AG04450 (cell line): ENCODE measurements around the gene NPTX2. TPM values are rescaled to one million over a fixed set of nuclear protein-coding genes. Genes with fewer than 3 reads are reported as not detected.
"Not testable (repeated sequence)": the region's sequence is repeated elsewhere in the genome, so short reads cannot be mapped to it uniquely, and the experiment has no call there.

Experiments used
- CTCF ChIA-PET: fragments of 300-600, 350-600 bp; formaldehyde crosslinking; extraction: SDS; loops from one replicate; lab custom pipeline; 2022; ENCODE audit warnings: antibody characterized with exemption, inconsistent platforms; lab: Charles Lee
- POLR2A ChIA-PET: fragments of 350-600 bp; formaldehyde crosslinking; extraction: SDS; loops from one replicate; lab custom pipeline; 2021; ENCODE audit warnings: antibody characterized with exemption, inconsistent platforms; lab: Yijun Ruan, JAX
- DNase-seq: peaks from one replicate; pipeline ENCODE4 v3.0.0-alpha.2; 2011; ENCODE audit warnings: low read depth, low spot score
- H3K27ac ChIP-seq: one replicate; pipeline ENCODE4 v1.5.1; 2012; ENCODE audit warnings: low read depth, low read length, control low read depth
- H3K27me3 ChIP-seq: one replicate; pipeline ENCODE4 v1.6.0; 2012; ENCODE audit warnings: low read length; ENCODE audit not compliant: control insufficient read depth, insufficient read depth
- H3K4me3 ChIP-seq: 2 replicates; pipeline ENCODE4 v1.5.1; 2011; ENCODE audit warnings: mild to moderate bottlenecking, low read depth, low read length, control low read depth
- H3K9me3 ChIP-seq: 2 replicates; pipeline ENCODE4 v1.5.1; 2012; ENCODE audit warnings: low read length; ENCODE audit not compliant: control insufficient read depth, insufficient read depth
- CTCF ChIP-seq: IDR thresholded peaks from 2 replicates; pipeline ENCODE4 v1.5.1; 2011; ENCODE audit warnings: low read depth, low read length, control low read depth, inconsistent platforms
- polyA plus RNA-seq: library from polyadenylated mRNA; depleted of rRNA; stranded (reverse); fragments of >200 nt; gene quantifications from 2 replicates; pipeline ENCODE4 v1.2.3, GENCODE V29; 2011

Gene NPTX2
- polyA plus RNA-seq, 1 experiment, result 0.02 TPM

DNA sequence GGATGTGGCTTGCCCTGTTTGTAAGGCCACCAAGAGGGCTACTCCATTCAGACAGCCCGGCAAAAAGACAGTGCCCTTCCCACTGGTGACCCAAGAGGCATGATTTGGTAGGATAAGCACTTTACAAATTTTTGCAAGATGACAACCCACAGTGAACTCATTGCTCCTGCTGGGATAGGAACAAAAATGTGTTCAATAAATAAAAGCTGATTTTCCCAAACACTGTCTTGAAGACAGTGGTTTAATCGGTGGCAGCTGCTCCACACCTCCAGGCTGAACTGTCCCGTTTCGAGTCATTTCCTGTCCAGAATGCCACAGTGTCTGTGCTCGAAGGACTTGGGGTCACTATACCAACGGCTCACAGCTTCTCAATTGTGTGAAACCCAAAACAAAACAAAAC lies 45.1 kb upstream of the NPTX2 start:
- Histone ChIP-seq H3K9me3 (peaks cover 54% of the 10 kb centered on the region), H3K4me3 (no peak overlapping the region), H3K27me3 (no peaks in the 10 kb centered on the region), H3K27ac (no peak overlapping the region)
- POLR2A ChIA-PET, result no interaction called here
- no peak for DNase-seq
- no peak for TF ChIP-seq CTCF
- CTCF ChIA-PET, result no interaction called here

- POLR2A ChIA-PET, result not testable (repeated sequence)
Measured at GRCh38 chr7:98572716-98573115, 44.4 kb upstream of the NPTX2 start.

DNA sequence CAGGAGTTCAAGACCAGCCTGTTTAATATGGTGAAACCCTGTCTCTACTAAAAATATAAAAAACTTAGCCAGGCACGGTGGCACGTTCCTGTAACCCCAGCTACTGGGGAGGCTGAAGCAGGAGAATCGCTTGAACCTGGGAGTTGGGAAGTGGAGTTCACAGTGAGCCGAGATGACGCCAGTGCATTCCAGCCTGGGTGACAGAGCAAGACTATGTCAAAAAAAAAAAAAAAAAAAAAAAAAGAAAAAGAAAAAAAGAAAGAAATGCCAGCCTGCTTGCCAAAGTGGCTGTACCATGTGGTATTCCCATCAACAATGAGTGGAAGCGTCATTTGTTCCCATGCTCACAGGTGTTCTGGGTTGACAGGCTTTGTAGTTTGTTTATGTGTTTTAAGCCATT lies 43.3 kb upstream of the NPTX2 start:
- no peak for TF ChIP-seq CTCF
- no peak for DNase-seq
- ChIA-PET POLR2A (no interaction called here), CTCF (no interaction called here)
- peaks cover 46% of the 10 kb centered on the region for H3K9me3 ChIP-seq
- no peaks in the 10 kb centered on the region for H3K27me3 ChIP-seq
- H3K4me3 ChIP-seq, result no peak overlapping the region
- H3K27ac ChIP-seq, result no peak overlapping the region

More at GRCh38 chr7:98572716-98573115, 44.4 kb upstream of the NPTX2 start:
- DNase-seq, CTCF ChIA-PET, H3K4me3 ChIP-seq, H3K27me3 ChIP-seq, H3K27ac ChIP-seq: not testable (repeated sequence)
- H3K9me3 ChIP-seq, result peaks cover 51% of the 10 kb centered on the region

DNA sequence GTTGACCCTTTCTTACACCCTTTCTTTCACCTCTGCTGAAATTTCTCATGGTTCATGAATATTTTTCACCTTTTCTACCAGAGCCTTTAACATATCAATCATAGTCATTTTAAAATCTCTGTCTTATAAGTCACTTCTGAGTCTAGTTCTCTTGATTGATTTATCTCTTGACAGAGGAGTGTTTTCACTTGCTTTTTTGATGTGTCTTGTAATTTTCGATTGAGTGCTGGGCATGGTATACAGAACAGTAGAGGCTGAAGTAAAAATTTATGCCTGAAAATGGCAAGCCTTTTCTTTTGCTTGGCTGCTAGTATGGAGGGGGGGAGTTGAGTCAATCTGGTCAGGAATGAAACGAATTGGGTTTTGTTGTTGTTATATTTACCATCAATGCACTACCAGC lies 41.2 kb upstream of the NPTX2 start:
- H3K9me3 ChIP-seq, result peaks cover 28% of the 10 kb centered on the region
- DNase-seq, result no peak
- H3K4me3 ChIP-seq, result no peak overlapping the region
- H3K27ac ChIP-seq, result no peak overlapping the region
- no peak for TF ChIP-seq CTCF
- CTCF ChIA-PET, result no interaction called here
- H3K27me3 ChIP-seq, result no peaks in the 10 kb centered on the region
- POLR2A ChIA-PET, result no interaction called here

DNA sequence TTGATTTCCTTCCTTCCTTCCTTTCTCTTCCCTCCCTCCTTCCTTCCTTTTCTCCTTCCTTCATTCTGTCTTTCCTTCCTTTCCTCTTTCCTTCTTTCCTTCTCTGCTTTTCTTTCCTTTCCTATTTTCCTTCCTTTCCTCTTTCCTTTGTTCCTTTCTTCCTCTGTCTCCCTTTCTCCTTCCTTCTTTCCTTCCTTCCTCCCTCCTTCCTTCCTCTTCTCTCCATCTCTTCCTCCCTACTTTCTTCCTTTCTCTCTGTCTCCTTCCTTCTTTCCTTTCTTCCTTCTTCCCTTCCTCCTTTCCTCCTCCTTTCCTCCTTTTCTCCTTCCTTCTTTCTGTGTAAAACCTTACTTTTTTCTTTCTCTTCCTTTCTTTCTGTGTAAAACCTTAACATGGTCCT lies 32.3 kb upstream of the NPTX2 start:
- CTCF ChIA-PET, result no interaction called here
- TF ChIP-seq CTCF, result no peak
- no peak overlapping the region for H3K4me3 ChIP-seq

GRCh38 chr7:98591926-98592325 lies 25.2 kb upstream of the NPTX2 start:
- no peak overlapping the region for H3K27ac ChIP-seq
- POLR2A ChIA-PET, result interaction anchor here (0.6 kb wide), 1 partner anchor 1884 kb away, joined by 3 read pairs; no protein-coding TSS in a partner anchor
- peaks cover 27% of the 10 kb centered on the region for H3K9me3 ChIP-seq
- no peak overlapping the region for H3K4me3 ChIP-seq
- CTCF ChIA-PET, result interaction anchor here (0.9 kb wide), 1 partner anchor 9 kb away, joined by 3 read pairs; no protein-coding TSS in a partner anchor
- DNase-seq, result no peak
- TF ChIP-seq CTCF, result no peak
- H3K27me3 ChIP-seq, result no peaks in the 10 kb centered on the region

More for the DNA sequence above, 32.3 kb upstream of the NPTX2 start:
- Histone ChIP-seq H3K27me3 (no peaks in the 10 kb centered on the region), H3K27ac (no peak overlapping the region), H3K9me3 (peaks cover 6% of the 10 kb centered on the region)
- POLR2A ChIA-PET, result no interaction called here
- no peak for DNase-seq
